ENCODE measurements around the gene PXT1. TPM values are rescaled to one million over a fixed set of nuclear protein-coding genes. Genes with fewer than 3 reads are reported as not detected.
A peak's percentile ranks its signal among the peaks of the same experiment; 100 is the strongest.
"Not testable (repeated sequence)": the region's sequence is repeated elsewhere in the genome, so short reads cannot be mapped to it uniquely, and the experiment has no call there.

The PXT1 gene
- total and polyA plus RNA-seq, 4 donors: 0.10 to 0.53 (median 0.12) TPM

DNA sequence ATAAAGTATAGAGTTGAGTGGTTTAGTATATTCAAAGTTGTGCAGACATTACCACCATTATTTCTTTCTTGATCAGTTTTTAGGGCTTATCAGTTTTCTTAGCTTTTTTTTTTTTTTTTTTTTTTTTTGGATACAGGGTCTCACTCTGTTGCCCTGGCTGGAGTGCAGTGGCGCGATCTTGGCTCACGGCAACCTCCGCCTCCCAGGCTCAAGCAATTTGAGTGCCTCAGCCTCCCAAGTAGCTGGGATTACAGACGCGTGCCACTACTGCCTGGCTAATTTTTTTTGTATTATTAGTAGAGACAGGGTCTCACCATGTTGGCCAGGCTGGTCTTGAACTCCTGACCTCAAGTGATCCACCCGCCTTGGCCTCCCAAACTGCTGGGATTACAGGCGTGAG lies 10.2 kb upstream of the PXT1 start:
- 100% methylated on average over 2 of the region's 8 CpGs for WGBS (ENCODE audit: insufficient coverage)

DNA sequence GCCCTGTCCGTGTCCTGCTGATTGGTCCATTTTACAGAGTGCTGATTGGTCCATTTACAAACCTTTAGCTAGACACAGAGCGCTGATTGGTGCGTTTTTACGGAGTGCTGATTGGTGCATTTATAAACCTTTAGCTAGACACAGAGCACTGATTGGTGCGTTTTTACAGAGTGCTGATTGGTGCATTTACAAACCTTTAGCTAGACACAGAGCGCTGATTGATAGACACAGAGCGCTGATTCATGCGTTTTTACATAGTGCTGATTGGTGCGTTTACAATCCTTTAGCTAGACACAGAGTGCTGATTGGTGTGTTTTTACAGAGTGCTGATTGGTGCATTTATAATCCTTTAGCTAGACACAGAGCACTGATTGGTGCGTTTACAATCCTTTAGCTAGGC lies 6.5 kb upstream of the PXT1 start:
- H3K36me3 ChIP-seq (ENCODE audit: control insufficient read depth, insufficient read depth, low read length); H3K9me3 ChIP-seq (ENCODE audit: control insufficient read depth, insufficient read depth, low read length): not testable (repeated sequence)
- WGBS (ENCODE audit: insufficient coverage): 98% methylated on average over 7 of the region's 10 CpGs

More for the DNA sequence above, 10.2 kb upstream of the PXT1 start:
- not testable (repeated sequence) for DNase-seq (ENCODE audit: low read depth in 4 of 6, low spot score in 6 of 6); H3K36me3 ChIP-seq (ENCODE audit: control insufficient read depth, insufficient read depth, low read length); H3K27ac ChIP-seq (ENCODE audit: low read depth, low read length); H3K9me3 ChIP-seq (ENCODE audit: control insufficient read depth, insufficient read depth, low read length); H3K4me3 ChIP-seq (ENCODE audit: low read depth, low read length); H3K27me3 ChIP-seq (ENCODE audit: control insufficient read depth, insufficient read depth, low read length); H3K4me1 ChIP-seq (ENCODE audit: control insufficient read depth, insufficient read depth, low read length)

DNA sequence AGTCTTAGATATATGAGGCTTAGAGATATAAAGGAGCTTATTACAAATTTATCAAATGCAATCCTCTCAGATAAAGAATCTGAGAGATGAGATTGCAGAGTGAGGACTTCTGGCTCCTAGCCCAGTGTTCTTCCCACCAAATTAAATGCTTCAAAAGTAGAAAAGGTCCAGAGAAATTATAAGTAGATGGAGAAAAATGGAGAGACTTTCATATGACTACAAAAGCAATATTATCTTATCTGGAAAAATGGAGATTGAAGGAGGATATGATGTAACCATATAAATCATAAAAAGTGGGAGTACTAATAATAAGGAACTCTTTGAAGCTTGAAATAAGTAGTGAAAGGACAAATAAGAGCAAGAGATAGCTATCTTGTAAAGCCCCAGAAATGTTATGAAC lies 3.0 kb upstream of the PXT1 start:
- Histone ChIP-seq H3K27me3 (ENCODE audit: control insufficient read depth, insufficient read depth, low read length) (no peaks in the 10 kb centered on the region), H3K4me3 (ENCODE audit: low read depth, low read length) (no peak overlapping the region), H3K4me1 (ENCODE audit: control insufficient read depth, insufficient read depth, low read length) (peaks cover 14% of the 10 kb centered on the region), H3K9me3 (ENCODE audit: control insufficient read depth, insufficient read depth, low read length) (peaks cover 2% of the 10 kb centered on the region), H3K36me3 (ENCODE audit: control insufficient read depth, insufficient read depth, low read length) (peaks cover 2% of the 10 kb centered on the region), H3K27ac (ENCODE audit: low read depth, low read length) (peak overlapping the region; percentile 15)
- DNase-seq (ENCODE audit: low read depth in 4 of 6, low spot score in 6 of 6): no peak

More for the DNA sequence above, 6.5 kb upstream of the PXT1 start:
- not testable (repeated sequence) for H3K27me3 ChIP-seq (ENCODE audit: control insufficient read depth, insufficient read depth, low read length); H3K4me1 ChIP-seq (ENCODE audit: control insufficient read depth, insufficient read depth, low read length); H3K4me3 ChIP-seq (ENCODE audit: low read depth, low read length); DNase-seq (ENCODE audit: low read depth in 4 of 6, low spot score in 6 of 6); H3K27ac ChIP-seq (ENCODE audit: low read depth, low read length)

DNA sequence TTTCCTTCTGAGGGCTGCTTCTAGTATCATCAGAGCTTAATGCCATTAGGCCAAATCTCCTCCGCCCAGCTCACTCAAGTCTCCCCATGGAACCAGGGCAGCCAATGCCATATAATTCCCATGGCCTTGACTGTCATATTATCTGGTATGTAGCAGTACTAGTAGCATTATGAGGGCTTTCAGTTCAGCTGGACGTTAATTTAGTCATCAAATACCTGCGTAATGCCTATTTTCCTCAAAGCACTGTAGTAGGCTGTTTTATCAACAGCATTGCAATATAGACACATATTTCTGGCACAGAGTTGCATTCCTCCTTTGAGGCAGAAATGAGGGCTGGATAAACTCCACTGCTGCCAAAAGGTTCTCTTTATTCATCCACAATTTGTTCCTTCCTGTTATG lies 1.8 kb upstream of the PXT1 start:
- peaks cover 2% of the 10 kb centered on the region for H3K36me3 ChIP-seq (ENCODE audit: control insufficient read depth, insufficient read depth, low read length)
- peaks cover 2% of the 10 kb centered on the region for H3K9me3 ChIP-seq (ENCODE audit: control insufficient read depth, insufficient read depth, low read length)
- 80% methylated on average over 2 of the region's 3 CpGs for WGBS (ENCODE audit: insufficient coverage)
- DNase-seq (ENCODE audit: low read depth in 4 of 6, low spot score in 6 of 6): peak in 1 of 6 donors; percentile 2
- H3K4me1 ChIP-seq (ENCODE audit: control insufficient read depth, insufficient read depth, low read length): peaks cover 14% of the 10 kb centered on the region
- peak overlapping the region; percentile 94 for H3K4me3 ChIP-seq (ENCODE audit: low read depth, low read length)
- no peaks in the 10 kb centered on the region for H3K27me3 ChIP-seq (ENCODE audit: control insufficient read depth, insufficient read depth, low read length)
- H3K27ac ChIP-seq (ENCODE audit: low read depth, low read length): peak overlapping the region; percentile 96

DNA sequence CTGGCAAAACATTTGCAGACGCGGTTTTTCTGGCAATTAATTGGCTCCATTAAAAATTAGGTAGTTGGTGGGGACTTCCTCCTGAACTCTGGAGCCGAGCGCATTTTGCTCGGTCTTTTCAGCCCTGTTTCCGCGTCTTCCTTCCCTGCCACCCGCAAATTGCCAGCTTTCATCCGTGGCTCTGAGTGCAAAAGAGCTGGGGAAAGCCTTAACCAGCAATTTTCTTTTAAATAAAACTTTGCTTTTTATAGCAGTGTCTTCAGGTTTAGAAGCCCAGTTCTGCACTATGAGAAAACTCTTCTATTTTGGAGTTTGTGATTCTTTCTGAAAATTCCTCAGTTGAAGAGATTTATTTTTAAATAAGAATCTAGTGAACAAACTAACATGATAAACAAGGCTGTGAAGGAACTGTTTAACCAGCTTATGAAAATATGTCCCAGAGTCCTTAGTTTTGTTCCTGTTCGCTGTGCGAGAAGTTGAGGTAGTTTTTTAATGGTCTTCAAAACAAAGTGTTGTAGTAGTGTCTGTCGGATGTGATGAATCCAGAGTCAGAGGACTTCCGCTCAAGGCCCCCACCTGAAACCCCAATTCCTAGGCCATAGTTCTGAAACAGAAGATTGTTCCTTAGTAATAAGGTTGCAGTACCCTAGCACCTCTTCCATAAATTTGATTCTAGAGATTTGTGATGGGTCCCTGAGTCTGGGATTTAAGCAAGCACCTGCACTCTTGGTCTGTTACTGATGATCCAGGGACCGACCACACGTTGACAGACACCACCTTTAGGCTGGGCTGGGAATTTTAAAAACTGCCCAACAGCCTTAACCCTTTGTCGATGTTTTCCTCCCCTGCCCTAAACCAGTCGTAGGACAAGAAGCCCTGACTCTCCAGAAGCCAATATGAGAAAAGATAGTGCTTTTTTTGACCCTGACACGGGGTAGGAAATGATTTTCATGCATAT lies 1.1 kb upstream of the PXT1 start:
- Histone ChIP-seq H3K27me3 (ENCODE audit: control insufficient read depth, insufficient read depth, low read length) (no peaks in the 10 kb centered on the region), H3K4me1 (ENCODE audit: control insufficient read depth, insufficient read depth, low read length) (peaks cover 14% of the 10 kb centered on the region), H3K9me3 (ENCODE audit: control insufficient read depth, insufficient read depth, low read length) (no peaks in the 10 kb centered on the region), H3K4me3 (ENCODE audit: low read depth, low read length) (peak overlapping the region; percentile 94), H3K36me3 (ENCODE audit: control insufficient read depth, insufficient read depth, low read length) (peaks cover 2% of the 10 kb centered on the region), H3K27ac (ENCODE audit: low read depth, low read length) (peak overlapping the region; percentile 96)
- peak in 1 of 6 donors; percentile 16 for DNase-seq (ENCODE audit: low read depth in 4 of 6, low spot score in 6 of 6)
- WGBS (ENCODE audit: insufficient coverage): 0% methylated on average over 11 of the region's 18 CpGs

DNA sequence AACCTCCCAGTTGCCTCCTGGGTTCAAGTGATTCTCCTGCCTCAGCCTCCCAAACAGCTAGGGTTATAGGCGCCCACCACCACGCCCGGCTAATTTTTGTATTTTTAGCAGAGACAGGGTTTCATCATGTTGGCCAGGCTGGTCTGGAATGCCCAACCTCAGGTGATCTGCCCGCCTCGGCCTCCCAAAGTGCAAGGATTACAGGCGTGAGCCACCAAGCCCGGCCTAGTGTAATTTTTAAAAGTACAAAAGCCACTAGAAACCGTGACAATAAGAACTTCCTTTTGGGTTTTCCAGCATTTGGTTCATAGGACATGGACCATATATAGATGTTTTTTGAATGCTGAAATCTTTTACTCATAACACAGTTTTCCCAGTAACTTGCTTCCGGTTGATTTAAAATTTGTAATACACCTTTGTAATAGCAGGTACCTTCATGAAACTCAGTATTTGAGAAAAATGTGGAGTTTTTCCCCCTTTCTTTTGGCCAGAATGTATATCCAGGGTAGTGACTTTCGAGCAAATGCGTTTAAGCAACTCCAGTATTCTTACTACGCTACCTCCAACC lies 467 bp downstream of the PXT1 start:
- Histone ChIP-seq H3K9me3 (ENCODE audit: control insufficient read depth, insufficient read depth, low read length) (no peaks in the 10 kb centered on the region), H3K4me1 (ENCODE audit: control insufficient read depth, insufficient read depth, low read length) (peaks cover 14% of the 10 kb centered on the region), H3K27me3 (ENCODE audit: control insufficient read depth, insufficient read depth, low read length) (no peaks in the 10 kb centered on the region), H3K27ac (ENCODE audit: low read depth, low read length) (peak overlapping the region; percentile 96), H3K36me3 (ENCODE audit: control insufficient read depth, insufficient read depth, low read length) (peaks cover 2% of the 10 kb centered on the region), H3K4me3 (ENCODE audit: low read depth, low read length) (peak overlapping the region; percentile 94)
- WGBS (ENCODE audit: insufficient coverage): 32% methylated on average over 5 of the region's 12 CpGs
- DNase-seq (ENCODE audit: low read depth in 4 of 6, low spot score in 6 of 6): no peak

DNA sequence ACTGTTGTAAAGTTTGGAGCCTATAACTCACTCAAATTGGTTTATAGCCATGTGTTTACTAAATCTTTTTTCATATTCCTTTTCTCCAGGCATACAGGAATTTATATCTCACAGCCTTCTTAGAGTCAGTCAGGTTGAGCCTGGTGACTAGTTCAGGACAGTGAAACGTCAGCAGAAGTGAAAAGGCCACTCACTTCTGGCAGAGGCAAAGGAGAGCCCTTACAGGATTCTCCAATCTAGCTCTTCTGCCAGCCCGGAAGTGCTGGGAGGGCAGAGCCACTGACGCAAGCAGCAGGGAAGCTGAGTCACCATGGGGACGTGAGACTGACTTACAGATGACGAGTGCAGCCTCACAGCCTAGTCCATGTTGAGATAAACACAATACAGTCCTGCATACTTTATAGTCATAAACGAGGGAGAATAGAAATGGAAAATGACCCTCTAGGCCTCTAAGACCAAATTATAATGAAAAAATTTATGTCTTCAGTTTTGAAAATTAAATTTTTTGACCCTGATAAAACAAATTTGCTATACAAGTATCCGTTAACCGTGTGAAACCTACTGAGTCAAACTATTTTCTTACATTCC lies 1.3 kb downstream of the PXT1 start:
- Histone ChIP-seq H3K36me3 (ENCODE audit: control insufficient read depth, insufficient read depth, low read length) (peaks cover 2% of the 10 kb centered on the region), H3K4me1 (ENCODE audit: control insufficient read depth, insufficient read depth, low read length) (peaks cover 14% of the 10 kb centered on the region), H3K9me3 (ENCODE audit: control insufficient read depth, insufficient read depth, low read length) (no peaks in the 10 kb centered on the region), H3K27ac (ENCODE audit: low read depth, low read length) (peak overlapping the region; percentile 96), H3K4me3 (ENCODE audit: low read depth, low read length) (no peak overlapping the region), H3K27me3 (ENCODE audit: control insufficient read depth, insufficient read depth, low read length) (no peaks in the 10 kb centered on the region)
- peak in 4 of 6 donors; percentile 39 to 84 (median 56) for DNase-seq (ENCODE audit: low read depth in 4 of 6, low spot score in 6 of 6)
- WGBS (ENCODE audit: insufficient coverage): 22% methylated on average over 3 of the region's 8 CpGs

DNA sequence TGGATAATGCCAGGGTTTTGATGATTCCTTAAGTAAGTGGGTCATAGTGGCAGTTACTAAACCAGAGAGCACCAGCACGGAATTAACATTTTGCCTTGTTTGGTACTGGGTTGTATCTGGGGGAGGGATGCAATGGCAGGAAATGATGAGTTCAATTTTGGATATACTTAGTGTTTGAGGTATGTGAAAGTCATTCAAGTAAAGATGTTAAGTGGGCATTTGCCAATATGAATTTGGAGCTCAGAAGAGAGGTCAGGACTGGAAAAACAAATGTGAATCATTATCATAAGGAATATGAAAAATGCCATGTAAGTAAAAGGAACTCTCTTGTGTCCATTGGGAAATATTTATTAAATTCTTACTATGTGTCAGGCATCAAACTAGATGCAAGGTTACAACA lies 6.2 kb downstream of the PXT1 start:
- Histone ChIP-seq H3K9me3 (ENCODE audit: control insufficient read depth, insufficient read depth, low read length) (no peaks in the 10 kb centered on the region), H3K36me3 (ENCODE audit: control insufficient read depth, insufficient read depth, low read length) (no peaks in the 10 kb centered on the region), H3K27ac (ENCODE audit: low read depth, low read length) (no peak overlapping the region), H3K27me3 (ENCODE audit: control insufficient read depth, insufficient read depth, low read length) (no peaks in the 10 kb centered on the region), H3K4me3 (ENCODE audit: low read depth, low read length) (no peak overlapping the region), H3K4me1 (ENCODE audit: control insufficient read depth, insufficient read depth, low read length) (peaks cover 2% of the 10 kb centered on the region)
- DNase-seq (ENCODE audit: low read depth in 4 of 6, low spot score in 6 of 6): no peak
- WGBS (ENCODE audit: insufficient coverage): 100% methylated on average over 1 of the region's 1 CpG

DNA sequence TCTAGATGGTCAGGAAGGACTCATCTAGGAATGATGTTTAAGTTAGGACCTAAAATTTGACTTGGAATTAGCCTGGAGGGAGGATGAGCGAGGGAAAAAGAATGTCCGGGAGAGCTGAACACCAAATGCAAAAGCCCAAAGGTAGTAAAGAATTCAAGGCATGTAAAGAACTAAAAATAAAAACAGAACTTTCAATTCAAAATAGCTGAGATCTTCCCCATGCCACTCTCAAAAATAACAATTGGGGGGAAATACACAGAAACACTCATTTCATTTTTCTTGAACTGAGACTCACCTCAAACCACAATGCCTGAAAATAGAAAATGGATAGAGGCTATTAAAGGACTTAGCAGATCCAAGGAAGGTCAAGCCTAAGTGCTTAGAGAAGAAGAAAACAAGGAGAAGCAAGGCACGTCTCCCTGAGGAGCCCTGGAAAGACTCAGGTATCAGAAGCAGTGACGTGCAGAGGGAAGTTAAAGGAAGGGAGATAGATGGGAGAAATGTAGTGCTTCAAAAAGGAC lies 10.4 kb downstream of the PXT1 start:
- Histone ChIP-seq H3K4me3 (ENCODE audit: low read depth, low read length) (no peak overlapping the region), H3K27me3 (ENCODE audit: control insufficient read depth, insufficient read depth, low read length) (no peaks in the 10 kb centered on the region), H3K4me1 (ENCODE audit: control insufficient read depth, insufficient read depth, low read length) (no peaks in the 10 kb centered on the region), H3K36me3 (ENCODE audit: control insufficient read depth, insufficient read depth, low read length) (no peaks in the 10 kb centered on the region), H3K27ac (ENCODE audit: low read depth, low read length) (no peak overlapping the region), H3K9me3 (ENCODE audit: control insufficient read depth, insufficient read depth, low read length) (no peaks in the 10 kb centered on the region)
- 92% methylated on average over 2 of the region's 4 CpGs for WGBS (ENCODE audit: insufficient coverage)
- no peak for DNase-seq (ENCODE audit: low read depth in 4 of 6, low spot score in 6 of 6)

All from spinal cord (tissue), 10 donors.